ENCODE data around the gene PAPLN.

DNA sequence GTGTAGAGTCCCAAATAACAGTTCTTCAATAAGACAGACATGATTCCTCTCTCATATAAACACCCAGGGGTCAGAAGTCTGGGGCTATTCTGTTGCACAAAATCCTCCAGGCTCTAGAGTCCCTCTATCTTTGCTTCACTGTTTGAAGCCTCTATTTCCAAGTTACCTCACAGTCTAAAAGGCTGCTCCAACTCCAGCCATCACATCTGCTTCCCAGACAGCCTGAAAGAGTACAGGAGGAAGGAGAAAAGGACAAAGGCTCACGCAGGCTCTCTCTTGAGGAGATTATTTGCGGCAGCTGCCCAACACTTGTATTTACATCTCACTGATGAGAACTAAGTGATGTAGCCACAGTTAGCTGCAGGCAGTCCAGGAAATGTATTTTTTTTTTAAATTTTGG, 6.4 kb downstream of the PAPLN start:
- TF ChIP-seq CTCF (conservative IDR thresholded peaks at IDR 0.05; ENCODE audit: low read depth, low read length) (no peak), EZH2 (IDR thresholded peaks at IDR 0.05; ENCODE audit: borderline replicate concordance, low read depth, low read length, poor library complexity, severe bottlenecking) (no peak)
